Body of pancreas (tissue), 4 donors: ENCODE measurements around the gene SHF.

Source experiments
- CTCF ChIP-seq, 7 experiments: fragments of 450-650 bp in 4 of 7; fragments of 200-600 bp in 3 of 7; sonication (generic) in 3 of 7; IDR thresholded peaks; one replicate each; pipeline ENCODE4 v1.5.1; 2016 to 2019; ENCODE audit warnings: antibody characterized with exemption in 7 of 7
- POLR2A ChIP-seq, 3 donors: fragments of 450-650 bp; IDR thresholded peaks; one replicate each; pipeline ENCODE4 v1.6.1; 2016; ENCODE audit warnings: antibody characterized with exemption in 3 of 3, mild to moderate bottlenecking in 2 of 3

DNA sequence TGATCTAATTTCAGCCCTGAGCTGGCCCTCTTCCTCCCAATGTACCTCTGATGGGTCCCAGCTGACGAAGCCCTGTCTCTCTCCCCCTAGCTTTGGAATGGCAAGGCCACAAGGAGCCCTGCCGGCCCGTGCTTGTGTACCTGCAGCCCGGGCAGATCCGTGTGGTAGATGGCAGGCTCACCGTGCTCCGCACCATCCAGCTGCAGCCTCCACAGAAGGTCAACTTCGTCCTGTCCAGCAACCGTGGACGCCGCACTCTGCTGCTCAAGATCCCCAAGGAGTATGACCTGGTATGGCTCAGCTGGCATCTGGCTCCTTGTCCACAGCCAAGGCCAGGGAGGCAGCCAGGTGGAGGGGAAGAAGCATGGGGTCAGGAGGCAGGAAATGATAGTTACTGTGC lies 43.8 kb downstream of the SHF start:
- TF ChIP-seq CTCF (IDR thresholded peaks at IDR 0.05) (no peak), POLR2A (IDR thresholded peaks at IDR 0.05) (no peak)
